Mucosa of descending colon (tissue), 3 donors: ENCODE results near the gene TNNT1. TPM values are rescaled to one million over a fixed set of nuclear protein-coding genes. Genes with fewer than 3 reads are reported as not detected.

ENCODE experiments used
- ATAC-seq: fragments of 200-7000 bp; cut with Tn5 transposase; one replicate; pipeline ENCODE4 v1.9.1; 2020; ENCODE audit warnings: mild to moderate bottlenecking, moderate library complexity
- DNase-seq, 3 donors: peaks; one replicate each; pipeline ENCODE4 v3.0.0-alpha.2; 2020
- H3K36me3 ChIP-seq: fragments of 200-600 bp; one replicate; pipeline ENCODE4 v1.8.0; 2021; ENCODE audit warnings: low read depth, mild to moderate bottlenecking
- H3K4me1 ChIP-seq: fragments of 200-600 bp; one replicate; pipeline ENCODE4 v1.8.0; 2021; ENCODE audit warnings: low read depth, mild to moderate bottlenecking
- H3K4me3 ChIP-seq: fragments of 200-600 bp; one replicate; pipeline ENCODE4 v1.8.0; 2021; ENCODE audit warnings: mild to moderate bottlenecking
- H3K9me3 ChIP-seq: fragments of 200-600 bp; one replicate; pipeline ENCODE4 v1.8.0; 2021; ENCODE audit warnings: mild to moderate bottlenecking
- CTCF ChIP-seq: fragments of 200-600 bp; IDR thresholded peaks from one replicate; pipeline ENCODE4 v1.8.0; 2022; ENCODE audit warnings: antibody characterized with exemption, mild to moderate bottlenecking
- intact Hi-C, 2 donors: fragments of 100-400 bp; cut with DNase I in 1 of 2; cut with micrococcal nuclease in 1 of 2; formaldehyde crosslinking; loops; one replicate each; pipeline versions ENCODE4 v1.11.0 to v1.11.1; 2022; cut with DNase I, micrococcal nuclease
- microRNA-seq: library from miRNA; unstranded; fragments of <30 nt; microRNA quantifications from one replicate; pipeline ENCODE4, GENCODE V29; 2019
- total RNA-seq, 3 donors: library from RNA; stranded (reverse); fragmentation: NEBNext Ultra II Directional in 2 of 3; extraction: Animal tissue kit (Norgen Biotek cat#: 25700) in 2 of 3; gene quantifications; one replicate each; pipeline versions ENCODE4 v1.2.1 to v1.2.4, GENCODE V29; 2021 to 2023
- donor health status: DM: no; HTN: no; CAD: no; lungs with moderate emphysema.
- donor health status: DM: no; HTN: no; CAD: no.
- donor health status: DM: no; HTN: yes; CAD: no.

TNNT1 gene
- total RNA-seq, 3 donors from 2014 or later = 0.63 to 1.1 (median 0.65) TPM

DNA sequence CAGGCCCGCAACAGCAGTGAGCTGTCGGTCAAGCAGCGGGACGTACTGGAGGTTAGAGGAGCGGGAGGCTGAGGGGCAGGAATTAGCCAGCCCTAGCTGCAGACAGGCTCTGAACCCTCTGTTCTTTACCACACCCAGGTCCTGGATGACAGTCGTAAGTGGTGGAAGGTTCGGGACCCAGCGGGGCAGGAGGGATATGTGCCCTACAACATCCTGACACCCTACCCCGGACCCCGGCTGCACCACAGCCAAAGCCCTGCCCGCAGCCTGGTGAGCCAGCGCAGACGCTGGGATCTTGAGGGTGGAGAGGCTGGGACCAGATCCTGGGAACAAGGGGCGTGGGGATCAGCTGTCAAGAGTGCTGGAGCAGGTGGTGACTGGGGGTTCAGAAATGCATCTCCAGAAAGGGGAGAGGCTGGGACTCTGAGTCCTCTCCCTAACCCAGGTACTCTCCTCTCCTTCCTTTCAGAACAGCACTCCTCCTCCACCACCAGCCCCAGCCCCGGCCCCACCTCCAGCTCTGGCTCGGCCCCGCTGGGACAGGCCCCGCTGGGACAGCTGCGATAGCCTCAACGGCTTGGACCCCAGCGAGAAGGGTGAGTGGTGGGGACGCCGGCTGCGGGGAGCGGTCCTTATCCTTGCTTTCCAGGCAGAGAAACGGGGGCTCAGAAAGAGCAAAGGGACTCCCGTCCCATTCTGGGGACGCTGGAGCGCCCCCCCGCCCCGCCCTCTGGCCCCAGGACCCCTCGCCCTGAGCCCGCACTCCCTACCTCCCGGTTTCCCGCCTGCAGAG lies 62.9 kb downstream of the TNNT1 start:
- Histone ChIP-seq H3K4me3 (no peak overlapping the region), H3K9me3 (no peaks in the 10 kb centered on the region), H3K4me1 (peaks cover 25% of the 10 kb centered on the region), H3K36me3 (no peaks in the 10 kb centered on the region)
- ATAC-seq (no peak), DNase-seq (peak in 1 of 3 donors; percentile 48)
- intact Hi-C loops = no loop called here
- no peak for TF ChIP-seq CTCF

GRCh38 chr19:55084416-55084815 lies 64.6 kb downstream of the TNNT1 start:
- DNase-seq (no peak), ATAC-seq (no peak)
- Histone ChIP-seq H3K4me1 (peaks cover 38% of the 10 kb centered on the region), H3K9me3 (no peaks in the 10 kb centered on the region), H3K36me3 (no peaks in the 10 kb centered on the region), H3K4me3 (no peak overlapping the region)
- no peak for TF ChIP-seq CTCF
- intact Hi-C loops = no loop called here

- intact Hi-C loops = no loop called here
- peaks cover 37% of the 10 kb centered on the region for H3K4me1 ChIP-seq
- no peaks in the 10 kb centered on the region for H3K9me3 ChIP-seq
- H3K36me3 ChIP-seq = no peaks in the 10 kb centered on the region
- DNase-seq (peak in 2 of 3 donors; percentile 33 to 53), ATAC-seq (no peak)
- H3K4me3 ChIP-seq = no peak overlapping the region
- no peak for TF ChIP-seq CTCF
Measured at GRCh38 chr19:55083004-55083850, 65.8 kb downstream of the TNNT1 start.

Small RNA genes lying within 50 kb of the gene (microRNA-seq; reads per million reads assigned to microRNA genes)
- not detected for gene MIR7975

Other genes starting within 250 kb of the TNNT1 start
- gene NCR1, start 243.1 kb downstream of the TNNT1 start, total RNA-seq = under 1 TPM; 0.39 to 0.98 (median 0.73) TPM
- gene NLRP7, start 201.7 kb downstream of the TNNT1 start, total RNA-seq = under 1 TPM in 1 of 3 donors, not detected in 2; 0.12 TPM
- 10 to 100 TPM in 1 of 3 donors, 1 to 10 TPM in 2; 2.1 to 10.7 (median 6.3) TPM for gene NLRP2, start 182.8 kb downstream of the TNNT1 start, total RNA-seq
- gene GP6, start 110.9 kb downstream of the TNNT1 start, total RNA-seq = 1 to 10 TPM in 1 of 3 donors, under 1 TPM in 2; 0.22 to 1.4 (median 0.32) TPM
- 10 to 100 TPM; 46.1 to 59.5 (median 55.0) TPM for gene RDH13, start 86.1 kb downstream of the TNNT1 start, total RNA-seq
- gene EPS8L1, start 73.3 kb downstream of the TNNT1 start, total RNA-seq = 10 to 100 TPM; 20.7 to 79.6 (median 36.0) TPM
- 100 to 1,000 TPM in 2 of 3 donors, 10 to 100 TPM in 1; 99.8 to 236 (median 112) TPM for gene PPP1R12C, start 31.6 kb downstream of the TNNT1 start, total RNA-seq
- gene TNNI3, start 8.5 kb upstream of the TNNT1 start, total RNA-seq = 1 to 10 TPM in 1 of 3 donors, not detected in 2; 2.2 TPM
- 1 to 10 TPM in 1 of 3 donors, under 1 TPM in 2; 0.54 to 1.0 (median 0.69) TPM for gene DNAAF3, start 17.4 kb upstream of the TNNT1 start, total RNA-seq
- gene SYT5, start 31.1 kb upstream of the TNNT1 start, total RNA-seq = 1 to 10 TPM; 1.0 to 2.9 (median 1.2) TPM
- gene PTPRH, start 60.3 kb upstream of the TNNT1 start, total RNA-seq = 100 to 1,000 TPM in 1 of 3 donors, 10 to 100 TPM in 2; 62.3 to 181 (median 94.8) TPM
- 1 to 10 TPM; 3.4 to 4.5 (median 3.7) TPM for gene TMEM86B, start 79.6 kb upstream of the TNNT1 start, total RNA-seq
- 10 to 100 TPM; 60.0 to 72.9 (median 65.9) TPM for gene PPP6R1, start 109.8 kb upstream of the TNNT1 start, total RNA-seq
- gene HSPBP1, start 130.9 kb upstream of the TNNT1 start, total RNA-seq = 10 to 100 TPM; 25.6 to 36.0 (median 29.5) TPM
- gene BRSK1, start 134.8 kb upstream of the TNNT1 start, total RNA-seq = 10 to 100 TPM in 1 of 3 donors, 1 to 10 TPM in 2; 1.6 to 18.1 (median 1.9) TPM
- 10 to 100 TPM; 31.6 to 62.1 (median 36.4) TPM for gene TMEM150B, start 176.1 kb upstream of the TNNT1 start, total RNA-seq
- 10 to 100 TPM; 14.7 to 19.3 (median 16.5) TPM for gene KMT5C, start 190.7 kb upstream of the TNNT1 start, total RNA-seq
- 10 to 100 TPM; 16.6 to 30.0 (median 17.2) TPM for gene COX6B2, start 205.5 kb upstream of the TNNT1 start, total RNA-seq
- not detected for gene GARIN5B, start 214.1 kb upstream of the TNNT1 start, total RNA-seq
- under 1 TPM; 0.24 to 0.32 (median 0.29) TPM for gene IL11, start 221.3 kb upstream of the TNNT1 start, total RNA-seq
- gene TMEM190, start 227.6 kb upstream of the TNNT1 start, total RNA-seq = not detected
- gene TMEM238, start 235.1 kb upstream of the TNNT1 start, total RNA-seq = 10 to 100 TPM; 31.4 to 84.2 (median 68.0) TPM
- gene RPL28, start 236.7 kb upstream of the TNNT1 start, total RNA-seq = 1,000 to 10,000 TPM in 2 of 3 donors, 100 to 1,000 TPM in 1; 942 to 1,365 (median 1,241) TPM